Gastroesophageal sphincter (tissue), 4 donors: ENCODE results near the gene KCNIP4. TPM values are rescaled to one million over a fixed set of nuclear protein-coding genes. Genes with fewer than 3 reads are reported as not detected.

Source experiments
- ATAC-seq: fragments of 150-250 bp; one replicate; pipeline ENCODE4 v1.9.1; 2016; ENCODE audit warnings: mild to moderate bottlenecking, moderate library complexity
- H3K27ac ChIP-seq, 4 donors: fragments of 200-600 bp; sonication (generic) in 3 of 4; 1 replicate in 3 of 4; 2 replicates in 1 of 4; pipeline ENCODE4 v1.5.1; 2016 to 2019
- H3K27me3 ChIP-seq: fragments of 200-600 bp; sonication (generic); one replicate; pipeline ENCODE4 v1.5.1; 2019
- H3K36me3 ChIP-seq, 2 donors: fragments of 200-600 bp; sonication (generic); one replicate each; pipeline ENCODE4 v1.5.1; 2019; ENCODE audit warnings: control low read depth in 1 of 2
- H3K4me1 ChIP-seq, 3 donors: fragments of 200-600 bp; sonication (generic); 1 replicate in 2 of 3; 2 replicates in 1 of 3; pipeline ENCODE4 v1.5.1; 2016 to 2019; ENCODE audit warnings: control low read depth in 2 of 3
- H3K4me3 ChIP-seq, 2 donors: fragments of 200-600 bp; sonication (generic); one replicate each; pipeline ENCODE4 v1.5.1; 2019; ENCODE audit warnings: mild to moderate bottlenecking in 1 of 2, moderate library complexity in 1 of 2
- H3K9me3 ChIP-seq, 3 donors: fragments of 200-600 bp; sonication (generic); one replicate each; pipeline ENCODE4 v1.5.1; 2017 to 2019; ENCODE audit warnings: control low read depth in 2 of 3
- EP300 ChIP-seq: sonication (generic); formaldehyde crosslinking; IDR thresholded peaks from one replicate; pipeline ENCODE4 v1.6.1; 2017; ENCODE audit warnings: antibody characterized with exemption, mild to moderate bottlenecking
- POLR2A ChIP-seq, 2 donors: fragments of 450-650 bp; IDR thresholded peaks; one replicate each; pipeline ENCODE4 v1.6.1; 2017; ENCODE audit warnings: antibody characterized with exemption in 2 of 2, mild to moderate bottlenecking in 2 of 2, moderate library complexity in 1 of 2
- POLR2AphosphoS5 ChIP-seq: sonication (generic); formaldehyde crosslinking; IDR thresholded peaks from one replicate; pipeline ENCODE4 v1.6.1; 2017; ENCODE audit warnings: antibody characterized with exemption
- WGBS, 2 donors: methylation state at CpG; one replicate each; pipeline ENCODE4 v1.1.5; 2018; ENCODE audit warnings: low coverage in 1 of 2; 5-methylcytosine and 5-hydroxymethylcytosine counted together
- total RNA-seq, 4 donors: library from RNA; depleted of rRNA; stranded (reverse); fragments of >200 nt; gene quantifications; one replicate each; pipeline ENCODE4 v1.1.0, GENCODE V29; 2016
- TF ChIP-seq, protein P1 (sequence below), 4 experiments: fragments of 200-600 bp in 2 of 4; fragments of 450-650 bp in 2 of 4; sonication (generic) in 1 of 4; IDR thresholded peaks; one replicate each; pipeline ENCODE4 v1.5.1; 2017 to 2019; ENCODE audit warnings: antibody characterized with exemption in 4 of 4, mild to moderate bottlenecking in 2 of 4, moderate library complexity in 2 of 4

Gene KCNIP4
- total RNA-seq, 4 donors from 2014 or later, result 0.23 to 0.59 (median 0.54) TPM; not detected in 1

DNA sequence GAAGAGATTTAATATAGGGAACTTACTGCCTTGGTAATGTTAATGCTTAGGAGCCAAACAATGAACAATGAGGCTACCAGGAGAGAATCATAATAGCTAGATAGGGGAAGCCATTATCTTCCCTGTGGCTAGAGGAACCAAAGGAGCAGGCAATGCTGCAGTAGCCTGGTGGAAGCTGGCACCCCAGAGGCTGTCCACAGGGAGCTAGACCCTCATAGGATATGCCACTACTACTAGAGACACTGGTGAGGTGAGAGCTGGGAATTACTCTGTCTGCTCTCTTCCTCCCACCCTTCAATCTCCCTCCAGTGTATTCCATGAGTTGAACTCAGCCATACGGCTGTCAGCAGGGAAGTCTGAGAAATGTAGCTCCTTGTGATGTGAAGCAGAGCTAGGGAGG is 601.4 kb downstream of the KCNIP4 start:
- no peaks in the 10 kb centered on the region for H3K36me3 ChIP-seq
- WGBS, 2 donors, result 0% methylated on average over 1 of the region's 1 CpG; no CpG with 5 or more reads in 1 of the 2 donors
- ATAC-seq, result no peak

DNA sequence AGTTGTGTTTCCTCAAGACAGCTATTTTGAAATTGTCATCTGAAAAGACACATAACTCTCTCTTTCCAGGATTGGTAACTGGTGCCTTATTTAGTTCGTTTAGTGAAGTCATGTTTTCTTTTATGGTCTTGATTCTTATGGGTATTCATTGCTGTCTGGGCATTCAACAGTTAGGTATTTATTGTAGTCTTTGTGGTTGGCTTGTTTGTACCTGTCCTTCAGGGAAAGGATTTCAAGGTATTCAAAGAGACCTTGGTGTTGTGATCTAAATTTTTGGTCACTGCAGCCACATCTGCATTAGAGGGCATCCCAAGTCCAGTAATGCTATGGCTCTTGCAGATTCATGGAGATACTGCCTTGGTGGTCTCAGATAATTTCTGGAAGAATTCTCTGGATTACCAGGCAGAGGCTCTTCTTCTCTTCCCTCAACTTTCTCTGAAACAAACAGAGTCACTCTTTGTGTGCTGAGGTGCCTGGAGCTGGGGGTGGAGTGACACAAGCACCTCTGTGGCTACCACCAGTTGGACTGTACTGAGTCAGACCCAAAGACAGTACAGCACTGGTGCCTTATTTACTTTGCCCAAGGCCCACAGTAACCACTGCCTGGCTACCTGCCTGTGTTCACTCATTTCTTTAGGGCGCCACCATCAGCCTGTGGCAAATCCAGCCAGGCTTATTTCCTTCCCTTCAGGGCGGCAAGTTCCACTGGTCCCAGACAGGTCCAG is 620.4 kb downstream of the KCNIP4 start:
- 73 to 88% methylated on average over 1 to 2 of the region's 3 CpGs for WGBS, 2 donors
- Histone ChIP-seq H3K36me3 (no peaks in the 10 kb centered on the region), H3K27me3 (no peaks in the 10 kb centered on the region), H3K27ac (no peak overlapping the region), H3K4me3 (no peak overlapping the region), H3K9me3 (peaks cover 0 to 33% (median 0%) of the 10 kb centered on the region in 3 donors), H3K4me1 (no peaks in the 10 kb centered on the region)
- TF ChIP-seq POLR2A (IDR thresholded peaks at IDR 0.05) (no peak), EP300 (no peak), POLR2AphosphoS5 (no peak)
- no peak for ATAC-seq

More for the DNA sequence above, 601.4 kb downstream of the KCNIP4 start:
- no peak overlapping the region for H3K4me3 ChIP-seq
- peaks cover 0 to 15% (median 0%) of the 10 kb centered on the region in 3 donors for H3K9me3 ChIP-seq
- H3K27me3 ChIP-seq, result peaks cover 3% of the 10 kb centered on the region
- TF ChIP-seq EP300, result no peak
- TF ChIP-seq POLR2AphosphoS5, result no peak
- TF ChIP-seq, protein P1, sequence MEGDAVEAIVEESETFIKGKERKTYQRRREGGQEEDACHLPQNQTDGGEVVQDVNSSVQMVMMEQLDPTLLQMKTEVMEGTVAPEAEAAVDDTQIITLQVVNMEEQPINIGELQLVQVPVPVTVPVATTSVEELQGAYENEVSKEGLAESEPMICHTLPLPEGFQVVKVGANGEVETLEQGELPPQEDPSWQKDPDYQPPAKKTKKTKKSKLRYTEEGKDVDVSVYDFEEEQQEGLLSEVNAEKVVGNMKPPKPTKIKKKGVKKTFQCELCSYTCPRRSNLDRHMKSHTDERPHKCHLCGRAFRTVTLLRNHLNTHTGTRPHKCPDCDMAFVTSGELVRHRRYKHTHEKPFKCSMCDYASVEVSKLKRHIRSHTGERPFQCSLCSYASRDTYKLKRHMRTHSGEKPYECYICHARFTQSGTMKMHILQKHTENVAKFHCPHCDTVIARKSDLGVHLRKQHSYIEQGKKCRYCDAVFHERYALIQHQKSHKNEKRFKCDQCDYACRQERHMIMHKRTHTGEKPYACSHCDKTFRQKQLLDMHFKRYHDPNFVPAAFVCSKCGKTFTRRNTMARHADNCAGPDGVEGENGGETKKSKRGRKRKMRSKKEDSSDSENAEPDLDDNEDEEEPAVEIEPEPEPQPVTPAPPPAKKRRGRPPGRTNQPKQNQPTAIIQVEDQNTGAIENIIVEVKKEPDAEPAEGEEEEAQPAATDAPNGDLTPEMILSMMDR (IDR thresholded peaks at IDR 0.05), result no peak
- no peak for TF ChIP-seq POLR2A (IDR thresholded peaks at IDR 0.05)
- H3K27ac ChIP-seq, result no peak overlapping the region
- H3K4me1 ChIP-seq, result no peaks in the 10 kb centered on the region

DNA sequence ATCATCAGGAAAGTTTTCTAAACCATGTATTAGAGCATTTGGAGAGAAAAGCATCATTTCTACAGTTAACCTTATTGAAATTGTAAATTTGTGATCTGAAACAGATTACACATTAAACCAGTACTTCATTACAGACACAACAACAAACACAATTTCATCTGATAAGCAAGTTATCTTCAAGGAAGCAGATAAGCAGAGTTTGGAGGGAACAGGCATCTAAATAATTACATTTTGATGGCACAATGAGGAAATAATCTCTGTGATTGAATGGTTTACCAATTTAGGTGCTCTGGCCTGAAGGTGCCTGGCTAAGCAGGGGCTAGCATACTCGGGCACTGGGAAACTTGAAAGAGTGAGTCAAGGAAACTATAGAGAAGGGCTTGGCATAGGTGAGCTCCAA is 628.5 kb downstream of the KCNIP4 start:
- no peaks in the 10 kb centered on the region for H3K27me3 ChIP-seq
- no peaks in the 10 kb centered on the region for H3K4me1 ChIP-seq
- TF ChIP-seq POLR2A (IDR thresholded peaks at IDR 0.05) (no peak), POLR2AphosphoS5 (no peak), EP300 (no peak)
- TF ChIP-seq, protein P1 (IDR thresholded peaks at IDR 0.05), result no peak
- no peak overlapping the region for H3K4me3 ChIP-seq
- no peak for ATAC-seq
- H3K27ac ChIP-seq, result no peak overlapping the region
- no peaks in the 10 kb centered on the region for H3K36me3 ChIP-seq
- 78 to 92% methylated on average over 1 of the region's 1 CpG for WGBS, 2 donors
- H3K9me3 ChIP-seq, result peaks cover 0 to 17% (median 0%) of the 10 kb centered on the region in 3 donors

DNA sequence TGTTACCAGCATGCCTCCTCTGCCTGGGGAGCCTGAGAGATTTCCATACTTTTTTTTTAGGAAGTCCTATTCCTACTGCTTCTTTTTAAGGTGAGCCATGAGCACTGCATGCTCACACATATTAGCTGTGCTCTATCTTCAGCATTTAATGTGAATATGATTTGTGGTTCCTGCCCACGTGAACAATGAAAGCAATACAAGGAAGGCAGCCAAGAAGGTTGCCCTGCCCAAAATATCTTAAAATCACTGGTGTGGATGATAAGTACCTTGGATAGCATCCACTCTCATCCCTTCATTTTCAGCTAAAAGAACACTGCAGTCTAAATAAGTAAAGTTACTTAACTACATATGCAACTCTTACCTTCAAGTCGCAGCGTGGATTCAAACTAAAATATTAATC is 640.9 kb downstream of the KCNIP4 start:
- peaks cover 0 to 6% (median 0%) of the 10 kb centered on the region in 3 donors for H3K4me1 ChIP-seq
- peaks cover 24% of the 10 kb centered on the region for H3K27me3 ChIP-seq
- ATAC-seq, result no peak
- TF ChIP-seq POLR2AphosphoS5, result no peak
- no peak overlapping the region for H3K4me3 ChIP-seq
- no peaks in the 10 kb centered on the region for H3K9me3 ChIP-seq
- no peak overlapping the region for H3K27ac ChIP-seq
- no peaks in the 10 kb centered on the region for H3K36me3 ChIP-seq
- WGBS, 2 donors, result 62 to 66% methylated on average over 3 of the region's 3 CpGs

DNA sequence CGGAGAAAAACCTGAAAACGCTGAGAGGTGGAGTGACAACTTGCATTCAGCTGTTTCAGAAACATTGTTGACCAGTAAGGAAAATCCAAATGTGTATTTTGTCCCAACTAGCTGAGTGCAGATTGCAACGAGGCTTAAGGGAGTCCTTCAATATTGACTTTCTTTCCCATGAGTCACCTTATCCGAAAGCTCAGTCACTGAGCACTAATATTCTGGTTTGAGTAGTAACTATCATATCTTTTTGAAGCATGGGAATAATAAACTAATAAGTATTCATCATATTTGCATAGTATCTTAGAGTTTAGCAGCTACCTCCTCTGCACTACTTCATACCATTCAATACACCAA is 644.1 kb downstream of the KCNIP4 start:
- H3K27ac ChIP-seq, result no peak overlapping the region
- no peaks in the 10 kb centered on the region for H3K9me3 ChIP-seq
- 13 to 39% methylated on average over 2 to 4 of the region's 4 CpGs for WGBS, 2 donors
- H3K36me3 ChIP-seq, result no peaks in the 10 kb centered on the region
- peaks cover 0 to 6% (median 0%) of the 10 kb centered on the region in 3 donors for H3K4me1 ChIP-seq
- no peak for ATAC-seq
- no peak overlapping the region for H3K4me3 ChIP-seq
- H3K27me3 ChIP-seq, result peaks cover 17% of the 10 kb centered on the region
- TF ChIP-seq, protein P1 (IDR thresholded peaks at IDR 0.05), result no peak
- TF ChIP-seq POLR2AphosphoS5, result no peak
- TF ChIP-seq EP300, result no peak
- no peak for TF ChIP-seq POLR2A (IDR thresholded peaks at IDR 0.05)

DNA sequence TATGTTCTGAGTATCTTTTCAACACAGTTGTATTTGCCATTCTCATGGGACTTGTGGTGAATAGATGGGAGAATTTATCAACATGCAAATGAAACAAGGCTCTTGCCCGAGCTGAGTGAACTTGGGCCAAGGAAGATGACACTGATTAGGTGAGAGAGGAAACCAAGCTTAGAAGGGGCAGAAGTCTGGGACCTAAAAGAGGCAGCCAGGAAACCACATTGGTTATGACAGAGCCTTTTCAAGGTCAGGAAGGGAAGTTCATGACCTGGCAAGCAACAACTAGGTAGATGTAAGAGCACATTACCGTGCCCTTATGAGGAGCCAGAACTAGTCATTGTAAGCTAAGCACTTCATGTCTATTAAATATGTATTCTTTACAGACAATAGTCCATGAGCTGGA is 658.0 kb downstream of the KCNIP4 start:
- H3K9me3 ChIP-seq, result no peaks in the 10 kb centered on the region
- ATAC-seq, result no peak
- no peaks in the 10 kb centered on the region for H3K36me3 ChIP-seq
- no peak overlapping the region for H3K27ac ChIP-seq
- no peak overlapping the region for H3K4me3 ChIP-seq
- no peaks in the 10 kb centered on the region for H3K27me3 ChIP-seq
- 0 to 35% methylated on average over 1 to 2 of the region's 2 CpGs for WGBS, 2 donors
- TF ChIP-seq, protein P1 (IDR thresholded peaks at IDR 0.05), result no peak
- TF ChIP-seq POLR2AphosphoS5 (no peak), POLR2A (IDR thresholded peaks at IDR 0.05) (no peak), EP300 (no peak)
- no peaks in the 10 kb centered on the region for H3K4me1 ChIP-seq
